SIG-M5 (cell line): ENCODE data around the gene NGEF.

Experiments used
- DNase-seq: peaks from one replicate; lab custom pipeline; 2025; lab: John Stamatoyannopoulos, UW

Gene NGEF

DNA sequence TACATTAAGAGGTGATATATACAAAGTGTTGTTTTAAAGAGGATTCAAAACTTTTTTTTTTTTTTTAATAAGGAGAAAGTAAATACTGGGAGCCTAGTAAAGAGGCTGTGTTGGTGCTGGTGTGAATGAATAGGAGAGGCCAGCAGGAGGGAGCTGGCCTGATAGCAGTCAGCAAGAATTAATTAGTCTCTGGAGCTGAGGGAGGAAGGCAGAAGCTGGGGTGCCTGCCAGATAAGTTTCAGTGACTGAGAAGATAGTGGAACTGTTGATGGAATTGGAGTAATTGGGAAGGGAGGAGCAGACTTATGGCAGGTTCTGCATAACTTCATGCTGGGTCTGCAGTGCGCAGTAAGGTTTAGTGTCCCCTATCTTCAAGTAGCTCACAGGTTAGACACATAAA lies 179.2 kb downstream of the NGEF start:
- no peak for DNase-seq

DNA sequence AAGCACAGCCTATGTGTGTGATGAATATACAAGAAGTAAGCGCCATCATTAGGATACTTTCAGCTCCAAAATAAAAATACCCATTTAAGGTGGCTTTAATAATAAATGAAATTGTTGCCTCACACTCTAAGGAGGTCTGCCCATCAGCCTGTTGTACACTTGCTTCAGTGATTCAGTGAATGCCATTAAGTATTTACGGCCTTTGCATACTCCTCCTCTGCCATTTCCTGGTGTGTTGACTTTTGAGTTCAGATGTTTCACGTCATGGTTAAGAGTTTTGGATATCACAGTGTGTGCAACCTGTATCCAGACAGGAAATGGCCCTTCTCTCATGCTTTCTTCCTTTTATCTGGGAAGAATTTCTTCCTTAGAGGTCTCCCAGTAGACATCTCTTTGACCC lies 181.6 kb downstream of the NGEF start:
- no peak for DNase-seq

DNA sequence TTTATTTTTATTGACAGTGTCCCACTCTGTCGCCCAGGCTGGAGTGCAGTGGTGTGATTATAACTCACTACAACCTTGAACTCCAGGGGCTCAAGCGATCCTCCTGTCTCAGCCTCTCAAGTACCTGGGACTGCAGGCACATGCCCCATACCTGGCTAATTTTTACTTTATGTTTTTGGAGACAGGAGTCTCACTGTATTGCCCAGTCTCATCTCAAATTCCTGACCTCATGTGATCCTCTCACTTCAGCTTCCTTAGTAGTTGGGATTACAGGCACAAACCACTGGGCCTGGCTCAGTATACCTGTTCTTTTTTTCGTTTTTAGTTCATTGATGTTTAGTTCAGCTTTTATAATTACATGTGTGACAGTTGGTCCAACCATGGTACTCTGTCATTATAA lies 183.1 kb downstream of the NGEF start:
- DNase-seq = no peak
